ENCODE results near the gene CALML5. TPM values are rescaled to one million over a fixed set of nuclear protein-coding genes. Genes with fewer than 3 reads are reported as not detected.

The CALML5 gene
- total and polyA plus RNA-seq, 9 of the 15 experiments (the other 6 are each of a cell fraction or from before 2014, with no cell fraction given), result not detected

GRCh38 chr10:5508161-5508604, 8.8 kb upstream of the CALML5 start:
- H3K27me3 ChIP-seq (ENCODE audit: control insufficient read depth in 2 of 2, insufficient read depth in 2 of 2, low read length in 2 of 2), result peaks cover 0 to 6% of the 10 kb centered on the region in 2 experiments; a peak in 2 of 5 replicates
- H3K9ac ChIP-seq (ENCODE audit: insufficient read depth in 1 of 2, low read depth in 2 of 2, low read length in 2 of 2), result no peak overlapping the region
- FAIRE-seq (no peak), ATAC-seq (no peak), DNase-seq (ENCODE audit: extremely low read depth in 1 of 4, low spot score in 3 of 4) (no peak)
- CTCF ChIA-PET (ENCODE audit: low intra/inter-chr PET ratio), result no interaction called here
- H3K9me3 ChIP-seq (replicated peaks; ENCODE audit: control insufficient read depth, insufficient read depth, low read depth, low read length), result no peaks in the 10 kb centered on the region
- no peaks in the 10 kb centered on the region for H3K9me1 ChIP-seq (ENCODE audit: control insufficient read depth, insufficient read depth, low read length)
- H3K36me3 ChIP-seq (ENCODE audit: control insufficient read depth, insufficient read depth, low read length), result no peaks in the 10 kb centered on the region
- no peak overlapping the region for H2AFZ ChIP-seq (ENCODE audit: low read depth, low read length)
- H4K20me1 ChIP-seq (replicated peaks; ENCODE audit: control insufficient read depth, insufficient read depth, low read length), result no peaks in the 10 kb centered on the region; the same call in 1 of the 2 replicates
- POLR2A ChIA-PET, result no interaction called here
- no peaks in the 10 kb centered on the region for H3K79me2 ChIP-seq (ENCODE audit: control insufficient read depth, insufficient read depth, low read length)
- TF ChIP-seq HNRNPLL (IDR thresholded peaks at IDR 0.05; ENCODE audit: low read depth, low read length, poor library complexity, severe bottlenecking), result no peak
- no peak for TF ChIP-seq CEBPZ (IDR thresholded peaks at IDR 0.05; ENCODE audit: borderline replicate concordance, low read depth, low read length)
- no peak for TF ChIP-seq TFE3 (CRISPR knock-in tag; IDR thresholded peaks at IDR 0.05)
- no peak for TF ChIP-seq FOXM1 (IDR thresholded peaks at IDR 0.05; ENCODE audit: low read depth)
- no peak for TF ChIP-seq FOXM1 (CRISPR knock-in tag; IDR thresholded peaks at IDR 0.05; ENCODE audit: low read depth)
- no peak for TF ChIP-seq ZNF134 (CRISPR knock-in tag; conservative IDR thresholded peaks at IDR 0.05)
- no peak for TF ChIP-seq ZBTB1 (CRISPR knock-in tag; IDR thresholded peaks at IDR 0.05; ENCODE audit: borderline replicate concordance, low read depth)
- TF ChIP-seq ZFP36 (IDR thresholded peaks at IDR 0.05; ENCODE audit: low read depth, low read length, partially characterized antibody), result no peak
- TF ChIP-seq TCF7L2 (IDR thresholded peaks at IDR 0.05; ENCODE audit: low read depth, low read length), result no peak
- no peak for TF ChIP-seq C11orf30 (IDR thresholded peaks at IDR 0.05; ENCODE audit: low read depth)
- no peak for TF ChIP-seq ZFP1 (CRISPR knock-in tag; IDR thresholded peaks at IDR 0.05)
- TF ChIP-seq ZNF146 (CRISPR knock-in tag; IDR thresholded peaks at IDR 0.05; ENCODE audit: unreplicated experiment), result no peak
- TF ChIP-seq PTTG1 (tag; IDR thresholded peaks at IDR 0.05; ENCODE audit: low read depth), result no peak
- intact Hi-C loops (cut with micrococcal nuclease), result no loop called here
- no peak overlapping the region for H3K4me2 ChIP-seq (ENCODE audit: insufficient read depth, low read length)
- BruUV-seq (replicated peaks), result no TSS peak
- in situ Hi-C loops (cut with MboI), result no loop called here
- no peak overlapping the region for H3K4me3 ChIP-seq
- WGBS (ENCODE audit: insufficient coverage, low coverage, missing lambda C conversion rate), result 85% methylated on average over 18 of the region's 18 CpGs
- H3K27ac ChIP-seq (ENCODE audit: extremely low read depth, low read depth, low read length), result no peak overlapping the region
- peaks cover 21 to 40% of the 10 kb centered on the region in 2 experiments for H3K4me1 ChIP-seq (replicated peaks in 1 of 2; ENCODE audit: control insufficient read depth in 2 of 2, insufficient read depth in 2 of 2, low read length in 2 of 2)
